Adrenal gland (tissue), 5 donors: ENCODE results near the gene CCDC152.

Experiments
- POLR2A ChIP-seq, 2 donors: fragments of 450-650 bp; IDR thresholded peaks; one replicate each; pipeline ENCODE4 v1.6.1; 2017; ENCODE audit warnings: antibody characterized with exemption in 2 of 2, mild to moderate bottlenecking in 2 of 2, moderate library complexity in 1 of 2
- TF ChIP-seq, protein P1 (sequence below), 6 experiments: fragments of 450-650 bp in 4 of 6; fragments of 200-600 bp in 2 of 6; sonication (generic) in 1 of 6; IDR thresholded peaks; 1 replicate in 5 of 6; 2 replicates in 1 of 6; pipeline versions ENCODE4 v1.5.1 to v1.8.0; 2016 to 2021; ENCODE audit warnings: antibody characterized with exemption in 6 of 6, mild to moderate bottlenecking in 2 of 6, moderate library complexity in 1 of 6
- donor health status: DM: no; HTN: no; CAD: no.

DNA sequence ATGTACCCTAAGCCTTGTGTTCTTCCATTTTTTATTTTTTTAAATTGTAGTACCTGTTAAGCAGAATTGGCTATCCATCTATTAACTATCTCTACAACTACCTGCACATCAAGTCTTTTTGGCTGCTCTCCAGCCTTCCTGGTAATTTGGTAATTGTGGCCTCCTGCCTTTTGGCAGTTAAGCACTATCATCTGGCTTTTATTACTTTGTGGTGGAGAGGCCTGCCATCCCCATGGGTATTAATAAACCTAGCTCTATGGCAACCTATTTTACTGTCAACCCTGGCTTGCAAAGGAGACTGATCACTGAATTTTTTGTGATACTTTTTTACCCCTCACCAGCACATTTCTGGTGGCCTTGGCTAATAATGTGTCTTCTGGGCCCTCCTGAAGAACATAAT, 34.5 kb downstream of the CCDC152 start:
- TF ChIP-seq, protein P1, sequence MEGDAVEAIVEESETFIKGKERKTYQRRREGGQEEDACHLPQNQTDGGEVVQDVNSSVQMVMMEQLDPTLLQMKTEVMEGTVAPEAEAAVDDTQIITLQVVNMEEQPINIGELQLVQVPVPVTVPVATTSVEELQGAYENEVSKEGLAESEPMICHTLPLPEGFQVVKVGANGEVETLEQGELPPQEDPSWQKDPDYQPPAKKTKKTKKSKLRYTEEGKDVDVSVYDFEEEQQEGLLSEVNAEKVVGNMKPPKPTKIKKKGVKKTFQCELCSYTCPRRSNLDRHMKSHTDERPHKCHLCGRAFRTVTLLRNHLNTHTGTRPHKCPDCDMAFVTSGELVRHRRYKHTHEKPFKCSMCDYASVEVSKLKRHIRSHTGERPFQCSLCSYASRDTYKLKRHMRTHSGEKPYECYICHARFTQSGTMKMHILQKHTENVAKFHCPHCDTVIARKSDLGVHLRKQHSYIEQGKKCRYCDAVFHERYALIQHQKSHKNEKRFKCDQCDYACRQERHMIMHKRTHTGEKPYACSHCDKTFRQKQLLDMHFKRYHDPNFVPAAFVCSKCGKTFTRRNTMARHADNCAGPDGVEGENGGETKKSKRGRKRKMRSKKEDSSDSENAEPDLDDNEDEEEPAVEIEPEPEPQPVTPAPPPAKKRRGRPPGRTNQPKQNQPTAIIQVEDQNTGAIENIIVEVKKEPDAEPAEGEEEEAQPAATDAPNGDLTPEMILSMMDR (IDR thresholded peaks at IDR 0.05): no peak
- no peak for TF ChIP-seq POLR2A (IDR thresholded peaks at IDR 0.05)
